Fibroblast of lung (primary cell): ENCODE measurements around the gene DLG5.

Experiments
- EZH2 ChIP-seq: IDR thresholded peaks from 2 replicates; pipeline ENCODE4 v1.5.1; 2012; ENCODE audit warnings: low read length, control low read depth, mild to moderate bottlenecking; ENCODE audit errors: missing control alignments
- TF ChIP-seq, protein P1 (sequence below), 2 donors: IDR thresholded peaks in 1 of 2; conservative IDR thresholded peaks in 1 of 2; 1 replicate in 1 of 2; 2 replicates in 1 of 2; pipeline ENCODE4 v1.5.1; 2011 to 2012; ENCODE audit warnings: low read length in 2 of 2, control low read depth in 1 of 2, inconsistent platforms in 1 of 2, low read depth in 1 of 2, mild to moderate bottlenecking in 1 of 2

DNA sequence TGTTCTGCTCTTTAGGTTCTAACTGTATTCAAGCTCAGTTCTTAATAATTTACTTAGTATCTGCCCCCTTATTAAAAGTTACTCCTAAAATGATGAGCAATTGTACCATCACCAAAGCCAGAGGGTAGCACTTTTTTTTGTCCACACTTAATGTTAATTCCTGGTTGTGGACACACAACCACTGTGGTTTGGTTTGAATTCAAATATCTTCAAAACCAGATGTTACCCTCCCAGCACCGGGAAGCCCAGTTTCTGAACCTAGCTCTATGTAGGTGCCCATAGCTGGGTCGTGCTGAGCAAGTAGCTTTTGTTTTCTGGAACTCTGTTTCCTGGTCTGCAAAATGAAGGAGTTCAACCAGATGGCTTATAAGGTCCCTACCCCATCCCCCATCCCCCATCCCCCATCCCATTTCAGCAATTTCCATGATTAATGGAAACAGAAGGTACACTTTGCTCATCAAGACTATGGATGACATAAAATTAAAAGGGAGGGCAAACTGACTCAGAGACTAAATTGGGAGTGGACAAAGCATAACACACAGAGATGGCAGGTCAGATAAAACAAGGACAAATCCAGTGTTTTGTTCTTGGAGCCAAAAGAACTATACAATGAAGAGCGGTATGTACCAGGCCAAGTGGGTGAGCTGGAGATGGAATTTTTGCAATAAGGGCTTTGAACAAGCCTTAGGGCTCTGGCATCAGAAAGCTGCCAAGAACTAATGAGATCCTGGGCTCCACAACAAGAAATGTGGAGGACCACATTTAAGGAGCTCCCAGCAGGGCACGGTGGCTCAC, 56.7 kb downstream of the DLG5 start:
- TF ChIP-seq, protein P1, sequence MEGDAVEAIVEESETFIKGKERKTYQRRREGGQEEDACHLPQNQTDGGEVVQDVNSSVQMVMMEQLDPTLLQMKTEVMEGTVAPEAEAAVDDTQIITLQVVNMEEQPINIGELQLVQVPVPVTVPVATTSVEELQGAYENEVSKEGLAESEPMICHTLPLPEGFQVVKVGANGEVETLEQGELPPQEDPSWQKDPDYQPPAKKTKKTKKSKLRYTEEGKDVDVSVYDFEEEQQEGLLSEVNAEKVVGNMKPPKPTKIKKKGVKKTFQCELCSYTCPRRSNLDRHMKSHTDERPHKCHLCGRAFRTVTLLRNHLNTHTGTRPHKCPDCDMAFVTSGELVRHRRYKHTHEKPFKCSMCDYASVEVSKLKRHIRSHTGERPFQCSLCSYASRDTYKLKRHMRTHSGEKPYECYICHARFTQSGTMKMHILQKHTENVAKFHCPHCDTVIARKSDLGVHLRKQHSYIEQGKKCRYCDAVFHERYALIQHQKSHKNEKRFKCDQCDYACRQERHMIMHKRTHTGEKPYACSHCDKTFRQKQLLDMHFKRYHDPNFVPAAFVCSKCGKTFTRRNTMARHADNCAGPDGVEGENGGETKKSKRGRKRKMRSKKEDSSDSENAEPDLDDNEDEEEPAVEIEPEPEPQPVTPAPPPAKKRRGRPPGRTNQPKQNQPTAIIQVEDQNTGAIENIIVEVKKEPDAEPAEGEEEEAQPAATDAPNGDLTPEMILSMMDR (conservative IDR thresholded peaks at IDR 0.05 in 1 of 2, IDR thresholded peaks at IDR 0.05 in 1 of 2; ENCODE audit: low read depth in 1 of 2, low read length in 2 of 2): no peak
- no peak for TF ChIP-seq EZH2
